Omental fat pad (tissue), 4 donors: ENCODE results near the gene GPSM1. TPM values are rescaled to one million over a fixed set of nuclear protein-coding genes. Genes with fewer than 3 reads are reported as not detected.

Experiments
- ATAC-seq: fragments of 150-250 bp; one replicate; pipeline ENCODE4 v1.9.1; 2016; ENCODE audit warnings: mild to moderate bottlenecking, moderate library complexity; ENCODE audit not compliant: low FRiP score
- DNase-seq: peaks from one replicate; pipeline ENCODE4 v3.0.0-alpha.2; 2019; ENCODE audit warnings: low spot score
- CTCF ChIP-seq, 3 donors: fragments of 450-650 bp; IDR thresholded peaks; one replicate each; pipeline ENCODE4 v1.5.1; 2016 to 2017; ENCODE audit warnings: antibody characterized with exemption in 3 of 3, mild to moderate bottlenecking in 3 of 3, moderate library complexity in 2 of 3
- total RNA-seq, 4 donors: library from RNA; depleted of rRNA; stranded (reverse); fragments of >200 nt; gene quantifications; one replicate each; pipeline ENCODE4 v1.1.0, GENCODE V29; 2016

The GPSM1 gene
- total RNA-seq, 4 donors from 2014 or later, result 5.0 to 20.5 (median 7.3) TPM

GRCh38 chr9:136329636-136330405 is 2.5 kb downstream of the GPSM1 start:
- no peak for TF ChIP-seq CTCF (IDR thresholded peaks at IDR 0.05)
- ATAC-seq (no peak), DNase-seq (no peak)

DNA sequence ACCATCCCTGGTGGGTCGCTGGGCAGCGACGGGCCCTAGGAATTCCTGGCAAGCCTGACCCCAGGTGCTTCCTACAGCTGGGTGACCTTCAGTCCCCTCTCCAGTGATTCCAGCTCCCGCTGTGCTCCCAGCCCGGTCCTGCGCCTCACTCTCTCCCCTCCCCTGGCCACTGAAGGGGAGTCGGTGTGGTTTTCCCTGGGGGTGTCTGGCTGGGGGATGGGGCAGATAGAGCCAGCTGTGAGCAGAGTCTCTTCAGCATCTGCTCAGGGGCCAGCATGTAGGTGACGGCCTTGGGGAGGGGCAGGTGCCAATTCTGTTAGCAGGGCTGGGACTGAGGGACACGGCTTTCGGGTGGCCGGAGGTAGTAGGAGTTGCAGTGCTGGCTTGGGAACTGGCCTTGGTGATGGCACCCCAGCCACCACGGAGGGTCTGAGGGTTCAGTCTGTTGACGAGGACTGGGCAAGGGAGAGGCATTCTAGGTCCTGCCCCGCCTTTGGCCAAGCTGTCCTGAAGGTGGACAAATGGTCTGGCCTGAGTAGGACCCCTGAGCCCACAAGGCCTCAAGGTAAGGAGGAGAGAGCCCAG is 3.2 kb downstream of the GPSM1 start:
- no peak for ATAC-seq
- no peak for DNase-seq
- no peak for TF ChIP-seq CTCF (IDR thresholded peaks at IDR 0.05)

DNA sequence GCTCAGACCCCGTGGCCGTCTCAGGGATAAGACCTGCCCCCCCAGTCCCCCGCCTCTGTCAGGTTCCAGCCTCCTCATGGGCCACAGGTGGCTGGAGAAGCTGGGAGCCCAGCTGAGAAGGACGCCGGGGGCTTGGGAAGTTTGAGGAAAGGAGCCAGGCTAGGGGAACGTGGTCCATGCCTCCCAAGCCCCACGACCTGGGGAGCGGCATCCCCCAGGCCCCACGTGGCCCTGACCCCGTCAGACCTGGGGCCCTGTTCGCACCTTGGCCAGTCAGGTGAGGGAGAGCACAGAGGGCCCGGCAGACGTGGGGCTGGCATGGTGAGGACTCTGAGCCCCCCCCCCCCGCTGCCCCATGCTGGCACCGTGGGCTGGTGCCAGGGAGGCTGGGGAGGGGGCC is 3.7 kb downstream of the GPSM1 start:
- TF ChIP-seq CTCF (IDR thresholded peaks at IDR 0.05), result no peak
- DNase-seq (no peak), ATAC-seq (no peak)

DNA sequence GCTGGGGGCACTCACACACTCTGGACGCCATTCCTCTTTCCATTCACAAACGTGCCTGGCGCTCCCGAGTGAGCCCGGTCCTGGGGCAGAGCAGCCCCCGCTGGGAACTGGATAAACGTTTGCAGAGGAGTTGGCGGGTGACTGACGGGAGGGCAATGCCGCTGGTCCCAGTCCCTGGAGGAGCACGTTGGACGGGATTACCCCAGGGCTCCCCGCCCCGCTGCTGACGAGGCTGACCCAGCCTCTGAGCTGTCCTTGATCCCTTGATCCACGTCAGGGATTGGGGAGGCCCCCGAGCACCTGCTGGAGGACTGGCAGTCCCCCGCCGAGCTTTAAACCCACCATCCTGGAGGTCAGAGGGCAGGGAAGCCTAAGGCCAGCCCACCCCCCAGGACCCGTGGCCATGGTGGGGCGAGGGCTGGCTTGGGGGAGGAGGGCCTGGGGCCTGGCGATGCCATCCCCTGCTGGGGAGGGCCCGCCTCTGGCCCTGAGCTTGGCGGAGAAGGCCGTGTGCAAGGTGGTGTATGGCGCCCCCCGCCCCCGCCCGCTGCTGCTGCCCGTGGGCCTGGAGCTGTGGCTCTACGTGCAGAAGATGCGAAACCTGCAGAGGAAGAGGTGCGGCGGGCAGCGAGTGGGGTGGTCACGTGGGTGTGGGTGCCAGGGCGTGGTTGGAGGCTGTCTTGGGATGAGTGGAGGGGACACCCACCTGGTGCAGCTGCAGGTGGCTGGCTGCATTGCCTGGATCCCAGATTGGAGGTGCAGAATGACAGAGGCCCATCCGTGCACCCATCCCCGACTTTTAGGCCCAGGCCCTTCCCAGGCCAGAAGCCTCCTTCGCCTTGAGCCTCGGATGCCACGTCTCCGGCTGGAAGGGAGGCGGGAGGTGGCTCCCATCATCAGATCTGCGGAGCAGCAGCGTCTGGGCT is 4.5 kb downstream of the GPSM1 start:
- no peak for TF ChIP-seq CTCF (IDR thresholded peaks at IDR 0.05)
- DNase-seq, result no peak
- no peak for ATAC-seq

DNA sequence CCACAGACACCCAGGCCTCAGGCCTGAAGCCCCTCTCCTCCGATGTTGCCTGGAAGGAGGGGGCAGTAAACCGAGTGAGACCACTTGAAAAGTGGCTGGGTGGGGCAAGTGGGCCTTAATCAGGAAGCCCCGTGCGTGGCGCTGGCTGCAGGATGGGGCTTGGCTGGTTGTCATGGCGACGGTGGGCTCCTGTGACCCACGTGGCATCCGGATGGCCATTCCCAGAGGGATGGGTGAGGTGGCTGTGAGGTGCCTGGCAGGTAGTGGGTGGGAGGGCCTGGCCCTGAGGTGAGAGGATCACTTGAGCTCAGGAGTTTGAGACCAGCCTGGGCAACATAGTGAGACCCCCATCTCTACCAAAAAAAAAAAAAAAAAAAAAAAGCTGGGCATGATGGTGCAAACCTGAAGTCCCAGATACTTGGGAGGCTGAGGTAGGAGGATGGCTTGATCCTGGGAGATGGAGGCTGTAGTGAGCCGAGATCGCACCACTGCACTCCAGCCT is 5.2 kb downstream of the GPSM1 start:
- DNase-seq (no peak), ATAC-seq (no peak)
- no peak for TF ChIP-seq CTCF (IDR thresholded peaks at IDR 0.05)

- DNase-seq (no peak), ATAC-seq (no peak)
- no peak for TF ChIP-seq CTCF (IDR thresholded peaks at IDR 0.05)
Observed at GRCh38 chr9:136333045-136333444, 5.7 kb downstream of the GPSM1 start.
